GM19099 (cell line): ENCODE data around the gene ZNF717.
A peak's percentile ranks its signal among the peaks of the same experiment; 100 is the strongest.

ENCODE experiments used
- POLR2A ChIP-seq: IDR thresholded peaks from 3 replicates; pipeline ENCODE4 v1.6.1; 2011; ENCODE audit warnings: low read depth; ENCODE audit not compliant: insufficient read length; ENCODE audit errors: extremely low read depth

ZNF717 gene

GRCh38 chr3:75785081-75785755 is at the start of gene ZNF717:
Gene ZNF717, minus strand, starts transcription at chr3:75785549. Its CDS starts 2,187 bp downstream, at chr3:75783362.
- peak; percentile 39 for TF ChIP-seq POLR2A

DNA sequence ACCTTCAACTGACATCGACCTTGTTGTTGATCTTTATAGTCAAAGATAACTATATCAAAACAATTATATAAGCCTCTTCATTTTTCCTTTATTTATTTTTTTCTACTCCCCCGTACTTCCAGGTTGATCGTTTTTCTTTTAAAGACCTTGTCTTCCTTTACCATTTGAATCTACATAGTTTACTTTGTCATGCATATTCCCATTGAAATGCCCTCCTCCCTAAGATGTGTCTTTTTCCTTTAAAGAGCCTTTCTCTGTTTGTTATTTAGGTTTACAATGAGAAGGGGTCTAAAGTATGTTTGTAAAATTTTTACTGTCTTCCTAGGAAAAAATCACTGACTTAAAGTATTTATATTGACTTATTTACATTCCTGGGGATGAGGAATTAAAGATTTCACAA is 29.4 kb upstream of the ZNF717 start:
- no peak for TF ChIP-seq POLR2A

DNA sequence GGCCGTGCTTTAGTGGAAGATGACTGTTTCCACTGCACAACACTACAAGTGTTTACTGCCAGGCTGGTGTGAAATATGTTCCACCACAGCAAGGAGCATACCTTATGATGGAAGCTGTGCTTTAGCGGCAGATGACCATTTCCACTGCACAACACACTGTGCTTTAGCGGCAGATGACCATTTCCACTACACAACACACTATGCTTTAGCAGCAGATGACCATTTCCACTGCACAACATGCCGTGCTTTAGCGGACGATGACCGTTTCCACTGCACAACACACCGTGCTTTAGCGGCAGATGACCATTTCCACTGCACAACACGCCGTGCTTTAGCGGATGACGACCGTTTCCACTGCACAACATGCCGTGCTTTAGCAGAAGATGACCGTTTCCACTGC is 2.8 kb downstream of the ZNF717 start:
- no peak for TF ChIP-seq POLR2A

DNA sequence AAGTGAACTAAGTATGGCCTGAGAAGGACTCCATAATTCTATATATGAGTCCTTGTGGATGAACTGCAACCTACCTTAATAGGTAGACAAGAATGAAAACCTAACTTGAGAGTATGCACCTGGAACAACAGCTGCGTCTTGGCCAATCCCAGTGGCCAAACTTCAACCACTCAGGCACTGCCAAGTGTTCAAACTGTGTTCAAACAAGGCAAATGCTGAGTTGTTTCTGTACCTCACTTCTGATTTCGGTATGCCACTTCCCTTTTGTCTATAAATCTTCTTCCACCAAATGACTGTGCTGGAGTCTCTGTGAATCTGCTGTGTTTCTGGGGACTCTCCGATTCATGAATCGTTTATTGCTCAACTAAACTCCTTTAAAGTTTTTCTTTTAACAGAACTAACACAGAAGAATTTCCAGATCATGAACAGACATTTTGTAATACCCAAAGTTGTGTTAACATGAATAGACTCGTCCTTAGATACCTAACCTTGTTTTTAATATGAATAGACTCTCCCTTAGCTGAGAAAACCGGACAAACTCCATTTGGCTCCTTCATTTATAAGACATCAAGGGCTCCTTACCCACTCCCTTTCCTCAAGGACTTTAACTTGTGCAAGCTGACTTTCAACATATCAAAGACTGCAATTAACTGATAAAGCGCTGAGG is 4.1 kb downstream of the ZNF717 start:
- no peak for TF ChIP-seq POLR2A

DNA sequence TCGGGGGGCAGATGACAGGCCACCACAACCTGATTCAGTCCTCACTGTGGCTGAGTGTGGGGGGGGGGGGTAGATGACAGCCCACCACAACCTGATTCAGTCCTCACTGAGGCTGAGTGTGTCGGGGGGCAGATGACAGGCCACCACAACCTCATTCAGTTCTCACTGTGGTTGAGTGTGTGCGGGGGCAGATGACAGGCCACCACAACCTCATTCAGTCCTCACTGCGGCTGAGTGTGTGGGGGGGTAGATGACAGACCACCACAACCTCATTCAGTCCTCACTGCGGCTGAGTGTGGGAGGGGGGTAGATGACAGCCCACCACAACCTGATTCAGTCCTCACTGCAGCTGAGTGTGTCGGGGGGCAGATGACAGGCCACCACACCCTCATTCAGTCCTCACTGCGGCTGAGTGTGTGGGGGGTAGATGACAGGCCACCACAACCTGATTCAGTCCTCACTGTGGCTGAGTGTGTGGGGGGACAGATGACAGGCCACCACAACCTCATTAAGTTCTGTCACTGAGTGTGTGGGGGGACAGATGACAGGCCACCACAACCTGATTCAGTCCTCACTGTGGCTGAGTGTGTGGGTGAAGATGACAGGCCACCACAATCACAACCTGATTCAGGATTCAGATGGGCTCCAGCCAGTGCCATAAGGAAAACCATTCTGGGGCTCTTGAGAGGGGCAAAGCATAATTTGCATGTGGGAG is 16.9 kb downstream of the ZNF717 start:
- TF ChIP-seq POLR2A, result no peak

- no peak for TF ChIP-seq POLR2A
Observed at GRCh38 chr3:75737831-75738493, 47.4 kb downstream of the ZNF717 start.

GRCh38 chr3:75727985-75728384 is 57.4 kb downstream of the ZNF717 start:
- no peak for TF ChIP-seq POLR2A

GRCh38 chr3:75692061-75692460 is 93.3 kb downstream of the ZNF717 start:
- no peak for TF ChIP-seq POLR2A

- TF ChIP-seq POLR2A, result no peak
Observed at GRCh38 chr3:75687323-75687722, 98.0 kb downstream of the ZNF717 start.
